Measurements from ENCODE around the gene ANKRD55. TPM values are rescaled to one million over a fixed set of nuclear protein-coding genes. Genes with fewer than 3 reads are reported as not detected.
"Not testable (repeated sequence)": the region's sequence is repeated elsewhere in the genome, so short reads cannot be mapped to it uniquely, and the experiment has no call there.

ANKRD55 gene
- total RNA-seq, 1 donor from 2014 or later: not detected

DNA sequence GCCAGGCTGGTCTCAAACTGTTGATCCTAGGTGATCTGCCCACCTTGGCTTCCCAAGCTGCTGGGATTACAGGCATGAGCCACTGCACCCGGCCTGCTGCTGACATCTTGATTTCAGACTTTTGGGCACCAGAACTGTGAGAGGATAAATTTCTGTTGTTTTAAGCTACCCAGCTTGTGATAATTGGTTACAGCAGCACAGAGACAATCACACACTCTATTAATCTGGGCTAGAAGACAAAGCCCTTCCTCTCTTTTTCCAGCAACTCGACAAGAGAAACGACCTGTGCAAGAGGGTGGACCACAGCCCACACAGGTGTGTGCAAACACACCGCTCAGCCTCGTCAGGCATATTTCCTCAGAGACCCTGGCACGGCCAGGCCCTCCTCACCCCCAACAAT lies 4.5 kb downstream of the ANKRD55 start:
- Mint-ChIP-seq H3K27me3 (ENCODE audit: low read depth, unreplicated experiment) (peaks cover 6% of the 10 kb centered on the region), H3K27ac (ENCODE audit: unreplicated experiment) (no peak overlapping the region), H3K36me3 (ENCODE audit: low read depth, unreplicated experiment) (no peaks in the 10 kb centered on the region), H3K4me1 (ENCODE audit: low read depth, unreplicated experiment) (no peaks in the 10 kb centered on the region), H3K4me3 (ENCODE audit: unreplicated experiment) (no peak overlapping the region), H3K9me3 (ENCODE audit: unreplicated experiment) (peaks cover 4% of the 10 kb centered on the region)
- Histone ChIP-seq H3K9ac (ENCODE audit: low read length) (no peak overlapping the region), H3K27ac (ENCODE audit: low read depth, low read length) (no peak overlapping the region), H3K9me3 (ENCODE audit: insufficient read depth, low read depth, low read length) (no peaks in the 10 kb centered on the region), H3K4me3 (ENCODE audit: insufficient read depth, low read depth, low read length) (no peak overlapping the region), H3K27me3 (ENCODE audit: insufficient read depth, low read length) (peaks cover 7% of the 10 kb centered on the region), H2AFZ (ENCODE audit: low read depth, low read length) (no peak overlapping the region), H3K4me1 (ENCODE audit: insufficient read depth, low read length) (no peaks in the 10 kb centered on the region), H4K20me1 (ENCODE audit: insufficient read depth, low read length) (no peaks in the 10 kb centered on the region), H3K79me2 (ENCODE audit: insufficient read depth, low read length) (no peaks in the 10 kb centered on the region), H3K36me3 (ENCODE audit: insufficient read depth, low read length) (no peaks in the 10 kb centered on the region), H3K4me2 (ENCODE audit: low read length) (no peak overlapping the region)
- FAIRE-seq (no peak), DNase-seq (ENCODE audit: low read depth) (no peak)
- no peak for TF ChIP-seq EZH2 (IDR thresholded peaks at IDR 0.05; ENCODE audit: insufficient read depth, low read length)
- TF ChIP-seq, protein P1, sequence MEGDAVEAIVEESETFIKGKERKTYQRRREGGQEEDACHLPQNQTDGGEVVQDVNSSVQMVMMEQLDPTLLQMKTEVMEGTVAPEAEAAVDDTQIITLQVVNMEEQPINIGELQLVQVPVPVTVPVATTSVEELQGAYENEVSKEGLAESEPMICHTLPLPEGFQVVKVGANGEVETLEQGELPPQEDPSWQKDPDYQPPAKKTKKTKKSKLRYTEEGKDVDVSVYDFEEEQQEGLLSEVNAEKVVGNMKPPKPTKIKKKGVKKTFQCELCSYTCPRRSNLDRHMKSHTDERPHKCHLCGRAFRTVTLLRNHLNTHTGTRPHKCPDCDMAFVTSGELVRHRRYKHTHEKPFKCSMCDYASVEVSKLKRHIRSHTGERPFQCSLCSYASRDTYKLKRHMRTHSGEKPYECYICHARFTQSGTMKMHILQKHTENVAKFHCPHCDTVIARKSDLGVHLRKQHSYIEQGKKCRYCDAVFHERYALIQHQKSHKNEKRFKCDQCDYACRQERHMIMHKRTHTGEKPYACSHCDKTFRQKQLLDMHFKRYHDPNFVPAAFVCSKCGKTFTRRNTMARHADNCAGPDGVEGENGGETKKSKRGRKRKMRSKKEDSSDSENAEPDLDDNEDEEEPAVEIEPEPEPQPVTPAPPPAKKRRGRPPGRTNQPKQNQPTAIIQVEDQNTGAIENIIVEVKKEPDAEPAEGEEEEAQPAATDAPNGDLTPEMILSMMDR (IDR thresholded peaks at IDR 0.05; ENCODE audit: insufficient read depth, low read depth, low read length): no peak

DNA sequence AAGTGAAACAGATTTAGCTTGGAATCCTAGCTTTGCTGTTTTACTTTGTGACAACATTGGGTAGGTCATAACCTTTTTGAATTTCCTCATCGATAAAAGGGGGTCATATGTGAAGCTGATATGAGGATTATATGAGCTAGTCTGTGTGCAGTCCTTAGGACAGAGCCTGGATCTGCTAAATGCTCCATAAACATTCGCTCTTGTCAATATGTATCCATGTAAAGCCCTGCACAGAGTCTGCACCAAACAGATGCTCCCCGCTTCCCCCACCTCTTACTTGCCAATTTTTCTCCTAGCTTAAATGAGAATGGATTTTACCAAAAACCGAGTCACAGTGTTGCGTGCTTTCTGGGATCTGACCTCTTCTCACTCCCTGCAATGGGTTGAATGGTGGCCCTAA lies 5.4 kb downstream of the ANKRD55 start:
- no peak overlapping the region for H2AFZ ChIP-seq (ENCODE audit: low read depth, low read length)
- Mint-ChIP-seq H3K9me3 (ENCODE audit: unreplicated experiment) (peaks cover 6% of the 10 kb centered on the region), H3K4me1 (ENCODE audit: low read depth, unreplicated experiment) (no peaks in the 10 kb centered on the region), H3K36me3 (ENCODE audit: low read depth, unreplicated experiment) (no peaks in the 10 kb centered on the region), H3K4me3 (ENCODE audit: unreplicated experiment) (no peak overlapping the region), H3K27me3 (ENCODE audit: low read depth, unreplicated experiment) (no peaks in the 10 kb centered on the region), H3K27ac (ENCODE audit: unreplicated experiment) (no peak overlapping the region)
- no peaks in the 10 kb centered on the region for H4K20me1 ChIP-seq (ENCODE audit: insufficient read depth, low read length)
- H3K36me3 ChIP-seq (ENCODE audit: insufficient read depth, low read length): no peaks in the 10 kb centered on the region
- FAIRE-seq (no peak), DNase-seq (ENCODE audit: low read depth) (no peak)
- no peak overlapping the region for H3K4me2 ChIP-seq (ENCODE audit: low read length)
- H3K9ac ChIP-seq (ENCODE audit: low read length): no peak overlapping the region
- H3K4me3 ChIP-seq (ENCODE audit: insufficient read depth, low read depth, low read length): no peak overlapping the region
- TF ChIP-seq, protein P1 (IDR thresholded peaks at IDR 0.05; ENCODE audit: insufficient read depth, low read depth, low read length): no peak
- TF ChIP-seq EZH2 (IDR thresholded peaks at IDR 0.05; ENCODE audit: insufficient read depth, low read length): no peak
- H3K27me3 ChIP-seq (ENCODE audit: insufficient read depth, low read length): no peaks in the 10 kb centered on the region
- no peak overlapping the region for H3K27ac ChIP-seq (ENCODE audit: low read depth, low read length)
- no peaks in the 10 kb centered on the region for H3K9me3 ChIP-seq (ENCODE audit: insufficient read depth, low read depth, low read length)
- H3K79me2 ChIP-seq (ENCODE audit: insufficient read depth, low read length): no peaks in the 10 kb centered on the region
- H3K4me1 ChIP-seq (ENCODE audit: insufficient read depth, low read length): no peaks in the 10 kb centered on the region

DNA sequence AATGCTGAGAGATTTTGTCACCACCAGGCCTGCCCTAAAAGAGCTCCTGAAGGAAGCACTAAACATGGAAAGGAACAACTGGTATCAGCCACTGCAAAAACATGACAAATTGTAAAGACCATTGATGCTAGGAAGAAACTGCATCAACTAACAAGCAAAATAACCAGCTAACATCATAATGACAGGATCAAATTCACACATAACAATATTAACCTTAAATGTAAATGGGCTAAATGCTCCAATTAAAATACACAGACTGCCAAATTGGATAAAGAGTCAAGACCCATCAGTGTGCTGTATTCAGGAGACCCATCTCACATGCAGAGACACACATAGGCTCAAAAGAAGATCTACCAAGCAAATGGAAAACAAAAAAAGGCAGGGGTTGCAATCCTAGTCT lies 9.8 kb downstream of the ANKRD55 start:
- not testable (repeated sequence) for H3K27me3 ChIP-seq (ENCODE audit: insufficient read depth, low read length); H4K20me1 ChIP-seq (ENCODE audit: insufficient read depth, low read length); FAIRE-seq; H3K4me1 ChIP-seq (ENCODE audit: insufficient read depth, low read length); H3K36me3 ChIP-seq (ENCODE audit: insufficient read depth, low read length); H3K27ac Mint-ChIP-seq (ENCODE audit: unreplicated experiment); H3K79me2 ChIP-seq (ENCODE audit: insufficient read depth, low read length); H3K27me3 Mint-ChIP-seq (ENCODE audit: low read depth, unreplicated experiment); H3K36me3 Mint-ChIP-seq (ENCODE audit: low read depth, unreplicated experiment); H3K4me1 Mint-ChIP-seq (ENCODE audit: low read depth, unreplicated experiment); DNase-seq (ENCODE audit: low read depth); H3K9ac ChIP-seq (ENCODE audit: low read length); H3K4me3 ChIP-seq (ENCODE audit: insufficient read depth, low read depth, low read length); H3K27ac ChIP-seq (ENCODE audit: low read depth, low read length); H3K9me3 ChIP-seq (ENCODE audit: insufficient read depth, low read depth, low read length); H2AFZ ChIP-seq (ENCODE audit: low read depth, low read length); H3K4me3 Mint-ChIP-seq (ENCODE audit: unreplicated experiment); H3K4me2 ChIP-seq (ENCODE audit: low read length)
- peaks cover 20% of the 10 kb centered on the region for H3K9me3 Mint-ChIP-seq (ENCODE audit: unreplicated experiment)

DNA sequence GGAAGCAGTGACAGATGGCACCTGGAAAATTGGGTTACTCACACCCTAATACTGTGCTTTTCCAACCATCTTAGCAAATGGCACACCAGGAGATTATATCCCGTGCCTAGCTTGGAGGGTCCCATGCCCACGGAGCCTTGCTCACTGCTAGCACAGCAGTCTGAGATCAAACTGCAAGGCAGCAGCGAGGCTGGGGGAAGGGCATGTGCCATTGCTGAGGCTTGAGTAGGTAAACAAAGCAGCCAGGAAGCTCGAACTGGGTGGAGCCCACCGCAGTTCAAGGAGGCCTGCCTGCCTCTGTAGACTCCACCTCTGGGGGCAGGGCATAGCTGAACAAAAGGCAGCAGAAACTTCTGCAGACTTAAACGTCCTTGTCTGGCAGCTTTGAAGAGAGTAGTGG lies 11.5 kb downstream of the ANKRD55 start:
- not testable (repeated sequence) for H3K4me3 ChIP-seq (ENCODE audit: insufficient read depth, low read depth, low read length); H2AFZ ChIP-seq (ENCODE audit: low read depth, low read length); H3K36me3 Mint-ChIP-seq (ENCODE audit: low read depth, unreplicated experiment); H3K79me2 ChIP-seq (ENCODE audit: insufficient read depth, low read length); H3K27ac Mint-ChIP-seq (ENCODE audit: unreplicated experiment); DNase-seq (ENCODE audit: low read depth); H3K9ac ChIP-seq (ENCODE audit: low read length); H3K27ac ChIP-seq (ENCODE audit: low read depth, low read length); H3K36me3 ChIP-seq (ENCODE audit: insufficient read depth, low read length); FAIRE-seq; H3K27me3 Mint-ChIP-seq (ENCODE audit: low read depth, unreplicated experiment); H4K20me1 ChIP-seq (ENCODE audit: insufficient read depth, low read length); H3K4me1 Mint-ChIP-seq (ENCODE audit: low read depth, unreplicated experiment); H3K4me2 ChIP-seq (ENCODE audit: low read length); H3K4me3 Mint-ChIP-seq (ENCODE audit: unreplicated experiment); H3K4me1 ChIP-seq (ENCODE audit: insufficient read depth, low read length); H3K27me3 ChIP-seq (ENCODE audit: insufficient read depth, low read length); H3K9me3 ChIP-seq (ENCODE audit: insufficient read depth, low read depth, low read length)
- peaks cover 24% of the 10 kb centered on the region for H3K9me3 Mint-ChIP-seq (ENCODE audit: unreplicated experiment)
